ENCODE measurements around the gene COPS8.

The COPS8 gene

DNA sequence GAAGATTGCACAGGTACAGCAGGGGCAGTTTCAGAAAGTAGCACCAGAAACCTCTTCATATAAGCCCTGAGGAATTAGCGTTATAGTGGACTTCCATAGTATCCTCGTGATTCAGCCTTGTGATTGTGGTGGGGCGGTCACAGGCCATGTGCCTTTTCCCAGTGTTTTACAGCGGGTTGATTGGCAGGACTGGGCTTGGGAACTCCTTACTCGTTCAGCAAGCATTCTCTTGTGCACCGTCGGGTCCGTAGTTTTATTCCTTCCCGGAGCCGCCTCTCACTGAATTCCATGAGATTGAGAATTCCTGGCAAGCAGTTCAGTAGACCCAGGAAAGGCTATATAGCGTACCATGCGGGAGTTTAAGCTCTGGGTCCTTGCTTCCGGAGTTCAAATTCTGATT is 5.2 kb downstream of the COPS8 start:
- H3K4me3 ChIP-seq, result no peak overlapping the region
- H3K4me1 ChIP-seq, result peaks cover 0 to 35% (median 19%) of the 10 kb centered on the region in 4 donors
- H3K36me3 ChIP-seq, result peaks cover 15 to 46% (median 35%) of the 10 kb centered on the region in 3 donors
- no peaks in the 10 kb centered on the region for H3K27me3 ChIP-seq
- intact Hi-C loops (cut with DNase I; ENCODE audit: low total_unique reads), result no loop called here
- no peak overlapping the region for H3K27ac ChIP-seq
- no peaks in the 10 kb centered on the region for H3K9me3 ChIP-seq
- no peak for DNase-seq
- TF ChIP-seq, protein P1, sequence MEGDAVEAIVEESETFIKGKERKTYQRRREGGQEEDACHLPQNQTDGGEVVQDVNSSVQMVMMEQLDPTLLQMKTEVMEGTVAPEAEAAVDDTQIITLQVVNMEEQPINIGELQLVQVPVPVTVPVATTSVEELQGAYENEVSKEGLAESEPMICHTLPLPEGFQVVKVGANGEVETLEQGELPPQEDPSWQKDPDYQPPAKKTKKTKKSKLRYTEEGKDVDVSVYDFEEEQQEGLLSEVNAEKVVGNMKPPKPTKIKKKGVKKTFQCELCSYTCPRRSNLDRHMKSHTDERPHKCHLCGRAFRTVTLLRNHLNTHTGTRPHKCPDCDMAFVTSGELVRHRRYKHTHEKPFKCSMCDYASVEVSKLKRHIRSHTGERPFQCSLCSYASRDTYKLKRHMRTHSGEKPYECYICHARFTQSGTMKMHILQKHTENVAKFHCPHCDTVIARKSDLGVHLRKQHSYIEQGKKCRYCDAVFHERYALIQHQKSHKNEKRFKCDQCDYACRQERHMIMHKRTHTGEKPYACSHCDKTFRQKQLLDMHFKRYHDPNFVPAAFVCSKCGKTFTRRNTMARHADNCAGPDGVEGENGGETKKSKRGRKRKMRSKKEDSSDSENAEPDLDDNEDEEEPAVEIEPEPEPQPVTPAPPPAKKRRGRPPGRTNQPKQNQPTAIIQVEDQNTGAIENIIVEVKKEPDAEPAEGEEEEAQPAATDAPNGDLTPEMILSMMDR (IDR thresholded peaks at IDR 0.05), result no peak

DNA sequence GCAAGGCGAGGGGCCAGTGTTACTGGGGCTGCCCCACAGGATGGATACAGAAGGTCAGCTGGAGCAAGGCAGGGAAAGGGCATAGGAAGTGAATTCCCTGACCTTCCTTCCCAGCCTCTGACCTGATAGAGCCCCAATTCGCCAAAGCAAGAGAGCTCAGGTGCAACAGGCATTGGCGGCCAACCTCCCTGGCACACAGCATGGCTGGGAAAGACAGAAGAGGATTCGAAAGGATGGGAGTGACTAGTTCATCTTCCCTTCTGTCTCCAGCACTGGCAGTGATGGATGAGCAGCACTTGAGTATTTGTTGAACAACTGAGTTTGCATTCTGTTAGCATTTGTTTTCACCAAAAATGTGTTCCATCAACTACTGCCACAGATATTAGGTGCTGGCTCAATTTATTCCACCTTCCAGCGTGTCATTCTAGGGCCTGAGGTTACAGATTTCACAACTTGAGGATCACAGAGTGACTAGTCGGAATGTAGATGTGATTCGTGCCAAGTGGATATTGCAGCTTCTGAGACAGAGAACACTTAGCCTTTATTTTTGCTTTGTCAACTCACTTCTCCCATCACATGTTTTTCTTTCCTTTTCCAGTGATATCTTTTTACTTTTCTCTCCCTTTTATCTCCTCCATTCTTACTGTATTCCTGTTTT is 6.2 kb downstream of the COPS8 start:
- Histone ChIP-seq H3K4me3 (no peak overlapping the region), H3K9me3 (no peaks in the 10 kb centered on the region), H3K36me3 (peaks cover 24 to 56% (median 44%) of the 10 kb centered on the region in 3 donors), H3K27ac (no peak overlapping the region), H3K4me1 (peaks cover 0 to 30% (median 14%) of the 10 kb centered on the region in 4 donors), H3K27me3 (no peaks in the 10 kb centered on the region)
- DNase-seq, result no peak
- intact Hi-C loops (cut with DNase I; ENCODE audit: low total_unique reads), result no loop called here
- TF ChIP-seq, protein P1 (IDR thresholded peaks at IDR 0.05), result no peak

DNA sequence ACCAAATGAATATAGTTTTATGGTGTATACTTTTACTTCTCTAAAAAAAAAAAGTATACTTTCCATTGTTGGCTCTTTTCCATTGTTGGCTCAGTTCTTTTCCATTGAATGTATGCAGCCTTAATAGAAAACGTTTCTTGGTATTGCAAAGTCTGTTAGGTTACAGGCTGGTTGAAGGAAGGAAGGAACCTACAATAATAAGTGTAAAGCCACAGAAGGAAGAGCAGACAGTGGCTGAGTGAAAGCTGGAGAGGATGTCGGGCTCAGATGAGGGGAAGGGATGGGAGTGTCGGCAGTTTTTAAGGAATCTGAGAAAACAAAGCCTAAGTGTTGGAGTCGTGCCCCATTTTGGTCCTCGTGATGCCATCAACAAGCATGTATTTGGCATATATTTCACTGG is 6.8 kb downstream of the COPS8 start:
- no peak overlapping the region for H3K27ac ChIP-seq
- TF ChIP-seq, protein P1 (IDR thresholded peaks at IDR 0.05), result no peak
- no peaks in the 10 kb centered on the region for H3K9me3 ChIP-seq
- no peak for DNase-seq
- H3K27me3 ChIP-seq, result no peaks in the 10 kb centered on the region
- no peak overlapping the region for H3K4me3 ChIP-seq
- intact Hi-C loops (cut with DNase I; ENCODE audit: low total_unique reads), result no loop called here
- peaks cover 28 to 62% (median 49%) of the 10 kb centered on the region in 3 donors for H3K36me3 ChIP-seq
- H3K4me1 ChIP-seq, result peaks cover 0 to 24% (median 12%) of the 10 kb centered on the region in 4 donors

DNA sequence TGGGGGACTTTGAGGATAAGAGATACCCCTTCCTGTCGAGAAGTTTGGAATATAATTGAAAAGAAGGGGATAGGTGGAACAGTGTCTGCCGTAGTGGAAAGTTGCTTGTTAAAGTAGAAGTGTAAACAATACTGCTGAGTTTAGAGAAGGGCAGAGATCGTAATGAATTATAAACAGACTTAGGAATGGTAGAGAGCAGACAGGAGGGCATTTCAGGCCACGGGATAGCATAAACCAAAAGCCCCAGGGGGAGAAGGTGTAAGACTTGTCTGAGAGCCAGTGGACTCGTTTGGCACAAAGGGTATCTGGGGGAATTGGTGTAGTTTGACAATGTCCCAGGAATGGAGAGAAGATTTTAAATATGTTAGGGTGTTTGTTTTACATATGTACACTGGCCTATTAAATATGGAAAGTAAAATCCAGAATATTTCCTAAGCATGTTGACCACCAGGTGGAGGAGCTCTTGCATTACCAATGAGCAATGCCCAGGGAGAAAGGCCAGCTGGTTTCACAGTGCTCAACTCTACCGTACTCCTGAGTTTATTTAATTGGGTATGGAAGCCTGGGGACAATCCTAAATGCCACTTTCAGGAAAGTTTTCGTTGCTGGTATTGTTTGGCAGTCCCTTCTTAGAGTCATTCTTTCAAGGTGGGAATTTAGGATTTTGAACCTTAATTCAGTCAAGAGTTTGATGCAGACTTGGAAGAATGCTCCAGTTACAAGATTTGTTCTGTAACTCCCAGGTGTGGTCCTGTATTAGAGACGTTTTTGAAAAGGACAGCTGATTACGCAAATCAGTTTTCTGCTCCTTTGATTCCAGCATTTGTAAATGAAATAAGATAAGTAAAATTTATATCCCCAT is 7.5 kb downstream of the COPS8 start:
- H3K9me3 ChIP-seq, result no peaks in the 10 kb centered on the region
- H3K4me3 ChIP-seq, result no peak overlapping the region
- peaks cover 35 to 68% (median 53%) of the 10 kb centered on the region in 3 donors for H3K36me3 ChIP-seq
- H3K27ac ChIP-seq, result no peak overlapping the region
- intact Hi-C loops (cut with DNase I; ENCODE audit: low total_unique reads), result no loop called here
- TF ChIP-seq, protein P1 (IDR thresholded peaks at IDR 0.05), result peak; percentile 40 to 55
- DNase-seq, result peak in 1 of 2 donors; percentile 47
- no peaks in the 10 kb centered on the region for H3K27me3 ChIP-seq
- H3K4me1 ChIP-seq, result peaks cover 0 to 18% (median 12%) of the 10 kb centered on the region in 4 donors

DNA sequence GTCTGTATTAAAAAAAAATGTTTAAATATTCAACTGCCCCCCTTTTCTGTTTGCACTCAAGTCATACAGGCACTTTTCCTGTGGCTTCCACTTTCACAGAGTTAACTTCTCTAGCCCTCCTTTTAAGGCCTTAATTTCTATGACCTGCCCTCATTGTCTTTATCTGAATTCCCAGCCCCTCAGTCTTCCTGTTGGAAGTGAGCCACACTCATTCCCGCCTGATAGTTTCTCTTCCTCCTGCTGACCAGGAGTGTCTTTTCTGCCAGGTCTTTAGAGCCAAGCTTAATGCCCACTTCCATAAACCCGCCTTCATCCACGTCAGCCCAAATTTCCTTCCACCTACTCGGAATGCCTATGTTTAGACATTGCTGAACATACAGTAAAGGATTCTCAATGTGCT is 10.5 kb downstream of the COPS8 start:
- peaks cover 0 to 18% (median 12%) of the 10 kb centered on the region in 4 donors for H3K4me1 ChIP-seq
- H3K27ac ChIP-seq, result no peak overlapping the region
- no peak for DNase-seq
- H3K27me3 ChIP-seq, result no peaks in the 10 kb centered on the region
- no peak overlapping the region for H3K4me3 ChIP-seq
- no peaks in the 10 kb centered on the region for H3K9me3 ChIP-seq
- intact Hi-C loops (cut with DNase I; ENCODE audit: low total_unique reads), result no loop called here
- H3K36me3 ChIP-seq, result peaks cover 63 to 77% (median 67%) of the 10 kb centered on the region in 3 donors
- TF ChIP-seq, protein P1 (IDR thresholded peaks at IDR 0.05), result no peak
